ENCODE results near the gene PDGFB.

The PDGFB gene

GRCh38 chr22:39214006-39214382, 30.8 kb downstream of the PDGFB start:
- Histone ChIP-seq H2AFZ (ENCODE audit: low read length) (no peak overlapping the region), H3K36me3 (replicated peaks; ENCODE audit: insufficient read depth, low read length) (no peaks in the 10 kb centered on the region), H3K9me3 (replicated peaks; ENCODE audit: insufficient read depth, low read length) (no peaks in the 10 kb centered on the region), H3K9me2 (replicated peaks; ENCODE audit: insufficient read depth, low read length) (no peaks in the 10 kb centered on the region), H4K20me1 (ENCODE audit: insufficient read depth, low read length) (no peaks in the 10 kb centered on the region), H3K79me2 (ENCODE audit: low read length) (no peaks in the 10 kb centered on the region), H3K9ac (ENCODE audit: low read length) (no peak overlapping the region), H3K4me1 (ENCODE audit: low read length) (no peaks in the 10 kb centered on the region), H3K27ac (ENCODE audit: low read length) (no peak overlapping the region), H3K4me2 (ENCODE audit: low read depth, low read length) (no peak overlapping the region; the same call in 1 of the 2 replicates), H3K27me3 (replicated peaks; ENCODE audit: insufficient read depth, low read length) (no peaks in the 10 kb centered on the region), H3K4me3 (ENCODE audit: low read length) (no peak overlapping the region), H3F3A (ENCODE audit: insufficient read depth, low read length) (no peaks in the 10 kb centered on the region)
- no peak for DNase-seq
- no peak for TF ChIP-seq EZH2phosphoT487 (IDR thresholded peaks at IDR 0.05; ENCODE audit: low read length)
- no peak for TF ChIP-seq EZH2 (optimal IDR thresholded peaks at IDR 0.05; ENCODE audit: low read depth, low read length)
- TF ChIP-seq CTCF (IDR thresholded peaks at IDR 0.05; ENCODE audit: low read length): no peak

- no peak for TF ChIP-seq EZH2phosphoT487 (IDR thresholded peaks at IDR 0.05; ENCODE audit: low read length)
- Histone ChIP-seq H3K4me1 (ENCODE audit: low read length) (no peaks in the 10 kb centered on the region), H3K79me2 (ENCODE audit: low read length) (no peaks in the 10 kb centered on the region), H3K27me3 (replicated peaks; ENCODE audit: insufficient read depth, low read length) (no peaks in the 10 kb centered on the region), H4K20me1 (ENCODE audit: insufficient read depth, low read length) (no peaks in the 10 kb centered on the region), H3F3A (ENCODE audit: insufficient read depth, low read length) (no peaks in the 10 kb centered on the region), H3K9ac (ENCODE audit: low read length) (no peak overlapping the region), H2AFZ (ENCODE audit: low read length) (no peak overlapping the region), H3K9me2 (replicated peaks; ENCODE audit: insufficient read depth, low read length) (no peaks in the 10 kb centered on the region), H3K4me2 (ENCODE audit: low read depth, low read length) (no peak overlapping the region), H3K27ac (ENCODE audit: low read length) (no peak overlapping the region), H3K9me3 (replicated peaks; ENCODE audit: insufficient read depth, low read length) (no peaks in the 10 kb centered on the region), H3K36me3 (replicated peaks; ENCODE audit: insufficient read depth, low read length) (no peaks in the 10 kb centered on the region), H3K4me3 (ENCODE audit: low read length) (no peak overlapping the region)
- DNase-seq: no peak
Observed at GRCh38 chr22:39212721-39213376, 31.9 kb downstream of the PDGFB start.

- Histone ChIP-seq H3K4me2 (ENCODE audit: low read depth, low read length) (no peak overlapping the region), H3F3A (ENCODE audit: insufficient read depth, low read length) (no peaks in the 10 kb centered on the region), H3K79me2 (ENCODE audit: low read length) (no peaks in the 10 kb centered on the region), H3K27me3 (replicated peaks; ENCODE audit: insufficient read depth, low read length) (no peaks in the 10 kb centered on the region), H4K20me1 (ENCODE audit: insufficient read depth, low read length) (no peaks in the 10 kb centered on the region), H3K36me3 (replicated peaks; ENCODE audit: insufficient read depth, low read length) (no peaks in the 10 kb centered on the region), H3K4me3 (ENCODE audit: low read length) (no peak overlapping the region), H2AFZ (ENCODE audit: low read length) (no peak overlapping the region), H3K4me1 (ENCODE audit: low read length) (no peaks in the 10 kb centered on the region), H3K9ac (ENCODE audit: low read length) (no peak overlapping the region), H3K9me2 (replicated peaks; ENCODE audit: insufficient read depth, low read length) (no peaks in the 10 kb centered on the region), H3K9me3 (replicated peaks; ENCODE audit: insufficient read depth, low read length) (no peaks in the 10 kb centered on the region), H3K27ac (ENCODE audit: low read length) (no peak overlapping the region)
- no peak for DNase-seq
- TF ChIP-seq EZH2phosphoT487 (IDR thresholded peaks at IDR 0.05; ENCODE audit: low read length): no peak
Observed at GRCh38 chr22:39209756-39210155, 35.0 kb downstream of the PDGFB start.

GRCh38 chr22:39208013-39208680, 36.6 kb downstream of the PDGFB start:
- TF ChIP-seq EZH2phosphoT487 (IDR thresholded peaks at IDR 0.05; ENCODE audit: low read length): no peak
- TF ChIP-seq EZH2 (optimal IDR thresholded peaks at IDR 0.05; ENCODE audit: low read depth, low read length): no peak
- TF ChIP-seq CTCF (IDR thresholded peaks at IDR 0.05; ENCODE audit: low read length): no peak
- H2AFZ ChIP-seq (ENCODE audit: low read length): no peak overlapping the region
- H3F3A ChIP-seq (ENCODE audit: insufficient read depth, low read length): no peaks in the 10 kb centered on the region
- no peak overlapping the region for H3K4me3 ChIP-seq (ENCODE audit: low read length)
- no peak overlapping the region for H3K4me2 ChIP-seq (ENCODE audit: low read depth, low read length)
- no peak overlapping the region for H3K27ac ChIP-seq (ENCODE audit: low read length)
- no peak for DNase-seq
- H3K4me1 ChIP-seq (ENCODE audit: low read length): no peaks in the 10 kb centered on the region
- H3K9me2 ChIP-seq (replicated peaks; ENCODE audit: insufficient read depth, low read length): no peaks in the 10 kb centered on the region
- no peaks in the 10 kb centered on the region for H3K27me3 ChIP-seq (replicated peaks; ENCODE audit: insufficient read depth, low read length)
- H3K9ac ChIP-seq (ENCODE audit: low read length): no peak overlapping the region
- no peaks in the 10 kb centered on the region for H3K36me3 ChIP-seq (replicated peaks; ENCODE audit: insufficient read depth, low read length)
- H3K9me3 ChIP-seq (replicated peaks; ENCODE audit: insufficient read depth, low read length): no peaks in the 10 kb centered on the region
- no peaks in the 10 kb centered on the region for H4K20me1 ChIP-seq (ENCODE audit: insufficient read depth, low read length)
- no peaks in the 10 kb centered on the region for H3K79me2 ChIP-seq (ENCODE audit: low read length)

Measured in MM.1S (cell line).